Panc1 (cell line): ENCODE measurements around the gene TAGLN2.

ENCODE experiments used
- CTCF ChIP-seq: fragments of 450-650 bp; IDR thresholded peaks from 2 replicates; pipeline ENCODE4 v1.5.1; 2017; ENCODE audit warnings: mild to moderate bottlenecking
- SIN3A ChIP-seq: IDR thresholded peaks from 2 replicates; pipeline ENCODE4 v1.6.1; 2012; ENCODE audit warnings: low read depth, mild to moderate bottlenecking, low read length, moderate library complexity, borderline replicate concordance; ENCODE audit not compliant: insufficient read depth
- TCF7L2 ChIP-seq: IDR thresholded peaks from 2 replicates; pipeline ENCODE4 v1.6.1; 2011; ENCODE audit warnings: mild to moderate bottlenecking, low read depth, low read length, inconsistent platforms

- TF ChIP-seq CTCF (no peak), SIN3A (peak; percentile 93; the same call in 1 of the 2 replicates), TCF7L2 (no peak)
Observed at GRCh38 chr1:159924025-159924790, 1.1 kb downstream of the TAGLN2 start.
